ENCODE data around the gene RPLP1.

Gene RPLP1

GRCh38 chr15:69472046-69472445 is 19.4 kb downstream of the RPLP1 start:
- no peak for DNase-seq

- DNase-seq, result no peak
Observed at GRCh38 chr15:69472562-69472961, 19.9 kb downstream of the RPLP1 start.

- no peak for DNase-seq
Observed at GRCh38 chr15:69474291-69474690, 21.7 kb downstream of the RPLP1 start.

- no peak for DNase-seq
Observed at GRCh38 chr15:69474846-69475455, 22.3 kb downstream of the RPLP1 start.

- DNase-seq, result peak; percentile 78
Observed at GRCh38 chr15:69475769-69476358, 23.2 kb downstream of the RPLP1 start.

GRCh38 chr15:69476704-69477473 is 24.3 kb downstream of the RPLP1 start:
- no peak for DNase-seq

- peak; percentile 53 for DNase-seq
Observed at GRCh38 chr15:69478259-69478781, 25.7 kb downstream of the RPLP1 start.

- no peak for DNase-seq
Observed at GRCh38 chr15:69479081-69479480, 26.5 kb downstream of the RPLP1 start.

GRCh38 chr15:69479971-69480370 is 27.4 kb downstream of the RPLP1 start:
- no peak for DNase-seq

GRCh38 chr15:69480932-69481331 is 28.3 kb downstream of the RPLP1 start:
- no peak for DNase-seq

- DNase-seq, result no peak
Observed at GRCh38 chr15:69482686-69483256, 30.2 kb downstream of the RPLP1 start.

GRCh38 chr15:69484837-69485236 is 32.2 kb downstream of the RPLP1 start:
- DNase-seq, result no peak

- DNase-seq, result no peak
Observed at GRCh38 chr15:69486481-69487110, 34.0 kb downstream of the RPLP1 start.

- no peak for DNase-seq
Observed at GRCh38 chr15:69489073-69489571, 36.5 kb downstream of the RPLP1 start.

- DNase-seq, result no peak
Observed at GRCh38 chr15:69490356-69491037, 37.9 kb downstream of the RPLP1 start.

GRCh38 chr15:69491038-69491505 is 38.5 kb downstream of the RPLP1 start:
- no peak for DNase-seq

- DNase-seq, result no peak
Observed at GRCh38 chr15:69493406-69493805, 40.8 kb downstream of the RPLP1 start.

- no peak for DNase-seq
Observed at GRCh38 chr15:69496001-69496400, 43.4 kb downstream of the RPLP1 start.

- DNase-seq, result no peak
Observed at GRCh38 chr15:69497076-69497475, 44.5 kb downstream of the RPLP1 start.

- DNase-seq, result peak; percentile 17
Observed at GRCh38 chr15:69497667-69498066, 45.0 kb downstream of the RPLP1 start.

- DNase-seq, result no peak
Observed at GRCh38 chr15:69498282-69498681, 45.7 kb downstream of the RPLP1 start.

- DNase-seq, result no peak
Observed at GRCh38 chr15:69498987-69499386, 46.4 kb downstream of the RPLP1 start.
